ENCODE results near the gene HSPB1.
"Not testable (repeated sequence)": the region's sequence is repeated elsewhere in the genome, so short reads cannot be mapped to it uniquely, and the experiment has no call there.

HSPB1 gene

GRCh38 chr7:76333511-76334101 lies 31.1 kb downstream of the HSPB1 start:
- H3K4me2 ChIP-seq (ENCODE audit: low read length) = no peak overlapping the region
- TF ChIP-seq EZH2 (IDR thresholded peaks at IDR 0.05; ENCODE audit: borderline replicate concordance, low read length) = no peak
- TF ChIP-seq, protein P1, sequence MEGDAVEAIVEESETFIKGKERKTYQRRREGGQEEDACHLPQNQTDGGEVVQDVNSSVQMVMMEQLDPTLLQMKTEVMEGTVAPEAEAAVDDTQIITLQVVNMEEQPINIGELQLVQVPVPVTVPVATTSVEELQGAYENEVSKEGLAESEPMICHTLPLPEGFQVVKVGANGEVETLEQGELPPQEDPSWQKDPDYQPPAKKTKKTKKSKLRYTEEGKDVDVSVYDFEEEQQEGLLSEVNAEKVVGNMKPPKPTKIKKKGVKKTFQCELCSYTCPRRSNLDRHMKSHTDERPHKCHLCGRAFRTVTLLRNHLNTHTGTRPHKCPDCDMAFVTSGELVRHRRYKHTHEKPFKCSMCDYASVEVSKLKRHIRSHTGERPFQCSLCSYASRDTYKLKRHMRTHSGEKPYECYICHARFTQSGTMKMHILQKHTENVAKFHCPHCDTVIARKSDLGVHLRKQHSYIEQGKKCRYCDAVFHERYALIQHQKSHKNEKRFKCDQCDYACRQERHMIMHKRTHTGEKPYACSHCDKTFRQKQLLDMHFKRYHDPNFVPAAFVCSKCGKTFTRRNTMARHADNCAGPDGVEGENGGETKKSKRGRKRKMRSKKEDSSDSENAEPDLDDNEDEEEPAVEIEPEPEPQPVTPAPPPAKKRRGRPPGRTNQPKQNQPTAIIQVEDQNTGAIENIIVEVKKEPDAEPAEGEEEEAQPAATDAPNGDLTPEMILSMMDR (IDR thresholded peaks at IDR 0.05; ENCODE audit: low read length) = no peak
- H3F3A ChIP-seq (ENCODE audit: insufficient read depth, low read length) = no peaks in the 10 kb centered on the region
- H3K9me3 ChIP-seq (ENCODE audit: low read length) = no peaks in the 10 kb centered on the region
- H3K9me2 ChIP-seq (ENCODE audit: low read depth, low read length) = no peaks in the 10 kb centered on the region
- no peaks in the 10 kb centered on the region for H3K4me1 ChIP-seq (ENCODE audit: insufficient read depth, low read length, severe bottlenecking)
- H3K79me2 ChIP-seq (ENCODE audit: insufficient read depth, low read length) = peaks cover 86% of the 10 kb centered on the region
- peaks cover 91% of the 10 kb centered on the region for H3K36me3 ChIP-seq (ENCODE audit: insufficient read depth, low read length)
- no peak overlapping the region for H3K4me3 ChIP-seq (ENCODE audit: low read depth, low read length, poor library complexity, severe bottlenecking)
- peaks cover 12% of the 10 kb centered on the region for H4K20me1 ChIP-seq (ENCODE audit: insufficient read depth, low read length)
- no peak overlapping the region for H2AFZ ChIP-seq (ENCODE audit: low read length)
- no peaks in the 10 kb centered on the region for H3K27me3 ChIP-seq (ENCODE audit: insufficient read depth, low read length)
- no peak overlapping the region for H3K27ac ChIP-seq (ENCODE audit: low read depth, low read length, poor library complexity, severe bottlenecking)
- no peak overlapping the region for H3K9ac ChIP-seq (ENCODE audit: low read length)

- H2AFZ ChIP-seq (ENCODE audit: low read length) = no peak overlapping the region
- H3K4me2 ChIP-seq (ENCODE audit: low read length) = no peak overlapping the region
- peaks cover 16% of the 10 kb centered on the region for H4K20me1 ChIP-seq (ENCODE audit: insufficient read depth, low read length)
- no peak overlapping the region for H3K27ac ChIP-seq (ENCODE audit: low read depth, low read length, poor library complexity, severe bottlenecking)
- no peak overlapping the region for H3K9ac ChIP-seq (ENCODE audit: low read length)
- no peak overlapping the region for H3K4me3 ChIP-seq (ENCODE audit: low read depth, low read length, poor library complexity, severe bottlenecking)
- H3K4me1 ChIP-seq (ENCODE audit: insufficient read depth, low read length, severe bottlenecking) = no peaks in the 10 kb centered on the region
- no peaks in the 10 kb centered on the region for H3K27me3 ChIP-seq (ENCODE audit: insufficient read depth, low read length)
- H3K36me3 ChIP-seq (ENCODE audit: insufficient read depth, low read length) = peaks cover 89% of the 10 kb centered on the region
- H3K79me2 ChIP-seq (ENCODE audit: insufficient read depth, low read length) = peaks cover 91% of the 10 kb centered on the region
- H3K9me2 ChIP-seq (ENCODE audit: low read depth, low read length) = no peaks in the 10 kb centered on the region
- no peak for TF ChIP-seq EZH2 (IDR thresholded peaks at IDR 0.05; ENCODE audit: borderline replicate concordance, low read length)
- TF ChIP-seq, protein P1 (IDR thresholded peaks at IDR 0.05; ENCODE audit: low read length) = no peak
- H3F3A ChIP-seq (ENCODE audit: insufficient read depth, low read length) = no peaks in the 10 kb centered on the region
- no peaks in the 10 kb centered on the region for H3K9me3 ChIP-seq (ENCODE audit: low read length)
These were observed 32.0 kb downstream of the HSPB1 start for GRCh38 chr7:76334320-76334967.

DNA sequence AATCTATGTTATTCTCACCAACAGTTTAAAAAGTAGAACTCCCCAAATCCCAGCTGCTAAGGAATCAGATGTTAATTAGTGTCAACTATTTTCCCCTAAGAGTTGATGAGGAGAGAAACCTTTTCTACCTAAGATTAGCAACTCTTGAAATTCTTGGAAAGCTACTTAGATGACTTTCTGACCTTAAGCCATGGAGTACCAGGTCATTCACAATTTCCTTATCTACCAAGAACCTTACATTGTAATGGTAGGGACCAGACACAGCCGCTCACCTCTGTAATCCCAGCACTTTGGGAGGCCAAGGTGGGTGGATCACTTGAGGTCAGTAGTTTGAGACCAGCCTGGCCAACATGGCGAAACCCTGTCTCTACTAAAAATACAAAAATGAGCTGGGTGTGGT lies 32.9 kb downstream of the HSPB1 start:
- not testable (repeated sequence) for H3K27ac ChIP-seq (ENCODE audit: low read depth, low read length, poor library complexity, severe bottlenecking); H3K9me2 ChIP-seq (ENCODE audit: low read depth, low read length); H3K27me3 ChIP-seq (ENCODE audit: insufficient read depth, low read length); H3K4me1 ChIP-seq (ENCODE audit: insufficient read depth, low read length, severe bottlenecking); H2AFZ ChIP-seq (ENCODE audit: low read length); H3F3A ChIP-seq (ENCODE audit: insufficient read depth, low read length); H3K4me3 ChIP-seq (ENCODE audit: low read depth, low read length, poor library complexity, severe bottlenecking); H3K9me3 ChIP-seq (ENCODE audit: low read length); H3K9ac ChIP-seq (ENCODE audit: low read length); H3K4me2 ChIP-seq (ENCODE audit: low read length)
- H3K79me2 ChIP-seq (ENCODE audit: insufficient read depth, low read length) = peaks cover 98% of the 10 kb centered on the region
- peaks cover 16% of the 10 kb centered on the region for H4K20me1 ChIP-seq (ENCODE audit: insufficient read depth, low read length)
- peaks cover 89% of the 10 kb centered on the region for H3K36me3 ChIP-seq (ENCODE audit: insufficient read depth, low read length)

GRCh38 chr7:76336094-76336493 lies 33.6 kb downstream of the HSPB1 start:
- H3K9ac ChIP-seq (ENCODE audit: low read length) = no peak overlapping the region
- peaks cover 16% of the 10 kb centered on the region for H4K20me1 ChIP-seq (ENCODE audit: insufficient read depth, low read length)
- H3K4me1 ChIP-seq (ENCODE audit: insufficient read depth, low read length, severe bottlenecking) = no peaks in the 10 kb centered on the region
- H3K9me2 ChIP-seq (ENCODE audit: low read depth, low read length) = no peaks in the 10 kb centered on the region
- H3K9me3 ChIP-seq (ENCODE audit: low read length) = no peaks in the 10 kb centered on the region
- no peak overlapping the region for H3K27ac ChIP-seq (ENCODE audit: low read depth, low read length, poor library complexity, severe bottlenecking)
- no peaks in the 10 kb centered on the region for H3F3A ChIP-seq (ENCODE audit: insufficient read depth, low read length)
- no peaks in the 10 kb centered on the region for H3K27me3 ChIP-seq (ENCODE audit: insufficient read depth, low read length)
- H3K4me2 ChIP-seq (ENCODE audit: low read length) = no peak overlapping the region
- no peak for TF ChIP-seq EZH2 (IDR thresholded peaks at IDR 0.05; ENCODE audit: borderline replicate concordance, low read length)
- TF ChIP-seq, protein P1 (IDR thresholded peaks at IDR 0.05; ENCODE audit: low read length) = no peak
- peaks cover 98% of the 10 kb centered on the region for H3K79me2 ChIP-seq (ENCODE audit: insufficient read depth, low read length)
- no peak overlapping the region for H2AFZ ChIP-seq (ENCODE audit: low read length)
- H3K36me3 ChIP-seq (ENCODE audit: insufficient read depth, low read length) = peaks cover 90% of the 10 kb centered on the region
- no peak overlapping the region for H3K4me3 ChIP-seq (ENCODE audit: low read depth, low read length, poor library complexity, severe bottlenecking)

Measured in OCI-LY1 (cell line).